ENCODE measurements around the gene MAPK10.

The MAPK10 gene

GRCh38 chr4:86291180-86291579 is 68.7 kb downstream of the MAPK10 start:
- no peak for TF ChIP-seq CTCF (IDR thresholded peaks at IDR 0.05; ENCODE audit: control insufficient read depth, extremely low read depth, insufficient read depth)
- DNase-seq (ENCODE audit: low read depth): no peak
- no peak overlapping the region for H3K4me3 ChIP-seq (ENCODE audit: low read depth, low read length)

GRCh38 chr4:86286726-86287125 is 73.1 kb downstream of the MAPK10 start:
- DNase-seq (ENCODE audit: low read depth): no peak
- H3K4me3 ChIP-seq (ENCODE audit: low read depth, low read length): no peak overlapping the region
- no peak for TF ChIP-seq CTCF (IDR thresholded peaks at IDR 0.05; ENCODE audit: control insufficient read depth, extremely low read depth, insufficient read depth)

GRCh38 chr4:86283371-86283770 is 76.5 kb downstream of the MAPK10 start:
- TF ChIP-seq CTCF (IDR thresholded peaks at IDR 0.05; ENCODE audit: control insufficient read depth, extremely low read depth, insufficient read depth): no peak
- DNase-seq (ENCODE audit: low read depth): no peak

GRCh38 chr4:86280246-86280645 is 79.6 kb downstream of the MAPK10 start:
- no peak overlapping the region for H3K4me3 ChIP-seq (ENCODE audit: low read depth, low read length)
- no peak for DNase-seq (ENCODE audit: low read depth)
- no peak for TF ChIP-seq CTCF (IDR thresholded peaks at IDR 0.05; ENCODE audit: control insufficient read depth, extremely low read depth, insufficient read depth)

More at GRCh38 chr4:86283371-86283770, 76.5 kb downstream of the MAPK10 start:
- H3K4me3 ChIP-seq (ENCODE audit: low read depth, low read length): no peak overlapping the region

- TF ChIP-seq CTCF (IDR thresholded peaks at IDR 0.05; ENCODE audit: control insufficient read depth, extremely low read depth, insufficient read depth): no peak
- DNase-seq (ENCODE audit: low read depth): no peak
- no peak overlapping the region for H3K4me3 ChIP-seq (ENCODE audit: low read depth, low read length)
These were observed 80.4 kb downstream of the MAPK10 start for GRCh38 chr4:86279293-86279960.

- no peak for TF ChIP-seq CTCF (IDR thresholded peaks at IDR 0.05; ENCODE audit: control insufficient read depth, extremely low read depth, insufficient read depth)
These were observed 81.7 kb downstream of the MAPK10 start for GRCh38 chr4:86278126-86278525.

GRCh38 chr4:86274642-86275041 is 85.2 kb downstream of the MAPK10 start:
- no peak overlapping the region for H3K4me3 ChIP-seq (ENCODE audit: low read depth, low read length)
- no peak for DNase-seq (ENCODE audit: low read depth)
- no peak for TF ChIP-seq CTCF (IDR thresholded peaks at IDR 0.05; ENCODE audit: control insufficient read depth, extremely low read depth, insufficient read depth)

More at GRCh38 chr4:86278126-86278525, 81.7 kb downstream of the MAPK10 start:
- no peak overlapping the region for H3K4me3 ChIP-seq (ENCODE audit: low read depth, low read length)
- DNase-seq (ENCODE audit: low read depth): no peak

Measured in LNCaP clone FGC (cell line).